Measurements from ENCODE around the gene PACC1.

GRCh38 chr1:212375986-212376385 lies 38.7 kb downstream of the PACC1 start:
- TF ChIP-seq CTCF (tag by site-specific recombination; IDR thresholded peaks at IDR 0.05), result no peak
- TF ChIP-seq RBAK (tag by site-specific recombination; IDR thresholded peaks at IDR 0.05), result no peak
- TF ChIP-seq ZFP41 (tag by site-specific recombination; IDR thresholded peaks at IDR 0.05; ENCODE audit: borderline replicate concordance), result no peak
- no peak for TF ChIP-seq ZNF449 (tag by site-specific recombination; IDR thresholded peaks at IDR 0.05)

Measured in HEK293 (cell line).